ENCODE data around the gene UNC5A. TPM values are rescaled to one million over a fixed set of nuclear protein-coding genes. Genes with fewer than 3 reads are reported as not detected.

The UNC5A gene
- total and polyA plus RNA-seq, 2 of the 8 experiments (the other 6 are each of a cell fraction or from before 2014, with no cell fraction given): 4.0 to 7.6 TPM

GRCh38 chr5:176862330-176862995 lies 52.1 kb downstream of the UNC5A start:
- Histone ChIP-seq H2BK5ac (ENCODE audit: low read depth, low read length) (peak overlapping the region; percentile 93; the same call in 1 of the 2 replicates), H3K36me3 (ENCODE audit: control insufficient read depth in 2 of 4, insufficient read depth in 4 of 4, low read length in 3 of 4) (no peaks in the 10 kb centered on the region), H4K8ac (ENCODE audit: extremely low read depth, insufficient read depth, low read length) (peak overlapping the region; percentile 7; the same call in 1 of the 2 replicates), H3K9me3 (ENCODE audit: insufficient read depth in 2 of 2, low read depth in 1 of 2, low read length in 1 of 2) (no peaks in the 10 kb centered on the region), H2BK20ac (ENCODE audit: low read length) (0 out of 2 replicates have a peak overlapping the region, but pooled peaks have one; percentile 55), H3K79me1 (ENCODE audit: low read depth, low read length) (no peaks in the 10 kb centered on the region), H3K9ac (replicated peaks in 1 of 4; ENCODE audit: extremely low read depth in 1 of 4, low read depth in 3 of 4, low read length in 3 of 4) (no peak overlapping the region), H4K5ac (ENCODE audit: insufficient read length, low read depth, low read length) (no peak overlapping the region), H2BK120ac (replicated peaks; ENCODE audit: low read depth, low read length) (no peak overlapping the region), H4K20me1 (replicated peaks in 1 of 2; ENCODE audit: control insufficient read depth in 1 of 2, insufficient read depth in 2 of 2, low read length in 2 of 2) (no peaks in the 10 kb centered on the region), H3K79me2 (ENCODE audit: control insufficient read depth in 1 of 2, insufficient read depth in 2 of 2, low read length in 2 of 2) (no peaks in the 10 kb centered on the region), H3K27me3 (replicated peaks in 1 of 4; ENCODE audit: control insufficient read depth in 3 of 4, extremely low read depth in 1 of 4, insufficient read depth in 3 of 4, low read length in 3 of 4) (no peaks in the 10 kb centered on the region), H3K27ac (ENCODE audit: low read depth, low read length) (no peak overlapping the region), H3K4me2 (ENCODE audit: insufficient read depth in 1 of 2, low read depth in 2 of 2, low read length in 2 of 2) (peak overlapping the region in 1 of 2 experiments; percentile 40; a peak in 1 of 4 replicates), H3K4me1 (replicated peaks in 1 of 4; ENCODE audit: control insufficient read depth in 3 of 4, insufficient read depth in 4 of 4, low read length in 3 of 4) (peaks cover 6 to 37% (median 26%) of the 10 kb centered on the region in 4 experiments), H4K91ac (replicated peaks; ENCODE audit: insufficient read length, low read length) (peak overlapping the region; percentile 86), H3K18ac (ENCODE audit: extremely low read depth, low read length) (peak overlapping the region; percentile 86), H3K56ac (replicated peaks; ENCODE audit: insufficient read length, low read depth, low read length) (no peak overlapping the region), H3K23ac (ENCODE audit: insufficient read length) (no peak overlapping the region), H2BK12ac (ENCODE audit: low read depth, low read length) (peak overlapping the region; percentile 96; the same call in 1 of the 2 replicates), H2AFZ (ENCODE audit: low read length) (no peak overlapping the region), H2BK15ac (ENCODE audit: low read length) (peak overlapping the region; percentile 95), H2AK5ac (ENCODE audit: low read depth, low read length) (0 out of 2 replicates have a peak overlapping the region, but pooled peaks have one; percentile 15), H3K4me3 (ENCODE audit: extremely low read depth in 1 of 4, insufficient read depth in 2 of 4, low read depth in 3 of 4, low read length in 4 of 4) (no peak overlapping the region; a peak in 1 of 8 replicates), H3K4ac (replicated peaks; ENCODE audit: insufficient read length, low read depth, low read length) (peak overlapping the region; percentile 86), H3K14ac (ENCODE audit: insufficient read length) (no peak overlapping the region), H3K23me2 (ENCODE audit: low read depth, low read length) (no peaks in the 10 kb centered on the region)
- ChIA-PET POLR2A (ENCODE audit: partially characterized antibody) (interaction anchor here (0.6 to 2.0 kb wide), 5 partner anchors 10 to 192 kb away, joined by 3 to 5 read pairs (median 4); no protein-coding TSS in a partner anchor), CTCF (ENCODE audit: partially characterized antibody) (interaction anchor here (0.7 to 6.5 kb wide), 8 partner anchors 10 to 168 kb away, joined by 3 to 39 read pairs (median 4); no protein-coding TSS in a partner anchor)
- 88% methylated on average over 16 of the region's 28 CpGs; no CpG with 5 or more reads in 1 of the 2 experiments for WGBS, 2 experiments (ENCODE audit: extremely low coverage in 1 of 2, insufficient coverage in 1 of 2, insufficient read length in 1 of 2, insufficient replicate concordance in 2 of 2, low coverage in 1 of 2, low lambda C conversion rate in 2 of 2, missing lambda C conversion rate in 1 of 2)
- 0 out of 2 replicates have a peak, but pooled peaks have one; percentile 16 for TF ChIP-seq MAX (IDR thresholded peaks at IDR 0.05)
- no peak for TF ChIP-seq TCF12 (IDR thresholded peaks at IDR 0.05; ENCODE audit: low read depth, low read length)
- 0 out of 2 replicates have a peak, but pooled peaks have one; percentile 11 for TF ChIP-seq USF2 (IDR thresholded peaks at IDR 0.05; ENCODE audit: low read length)
- DNase-seq (ENCODE audit: low read depth in 1 of 2, low spot score in 2 of 2) (no peak), FAIRE-seq (no peak)

All from H1 (cell line).